SJCRH30 (cell line): ENCODE measurements around the gene FAM210A. TPM values are rescaled to one million over a fixed set of nuclear protein-coding genes. Genes with fewer than 3 reads are reported as not detected.

Experiments
- DNase-seq, 2 experiments: peaks; one replicate each; pipeline ENCODE4 v3.0.0-alpha.2; 2015 to 2020
- H3K27ac ChIP-seq: fragments of 250-450 bp; sonication (Bioruptor Pico); 2 replicates; pipeline ENCODE4 v1.5.1; 2020; ENCODE audit warnings: mild to moderate bottlenecking, moderate library complexity
- H3K27me3 ChIP-seq: fragments of 250-450 bp; sonication (Bioruptor Pico); 2 replicates; pipeline ENCODE4 v1.5.1; 2020; ENCODE audit warnings: mild to moderate bottlenecking, moderate library complexity
- H3K36me3 ChIP-seq: fragments of 250-450 bp; sonication (Bioruptor Pico); 2 replicates; pipeline ENCODE4 v1.5.1; 2020; ENCODE audit warnings: mild to moderate bottlenecking, moderate library complexity
- H3K4me1 ChIP-seq: fragments of 250-450 bp; sonication (Bioruptor Pico); 2 replicates; pipeline ENCODE4 v1.5.1; 2020; ENCODE audit warnings: mild to moderate bottlenecking, moderate library complexity
- H3K4me3 ChIP-seq: fragments of 250-450 bp; sonication (Bioruptor Pico); 2 replicates; pipeline ENCODE4 v1.5.1; 2020; ENCODE audit warnings: mild to moderate bottlenecking, moderate library complexity
- H3K9me3 ChIP-seq: fragments of 250-450 bp; sonication (Bioruptor Pico); replicated peaks from 2 replicates; pipeline ENCODE4 v1.5.1; 2020; ENCODE audit warnings: mild to moderate bottlenecking, moderate library complexity
- total RNA-seq: library from RNA; depleted of rRNA; stranded (reverse); fragments of >200 nt; shearing (Covaris generic); gene quantifications from 2 replicates; pipeline ENCODE4 v1.2.3, GENCODE V29; 2014; rRNA removed

The FAM210A gene
- total RNA-seq, 1 experiment from 2014 or later = 18.1 TPM

DNA sequence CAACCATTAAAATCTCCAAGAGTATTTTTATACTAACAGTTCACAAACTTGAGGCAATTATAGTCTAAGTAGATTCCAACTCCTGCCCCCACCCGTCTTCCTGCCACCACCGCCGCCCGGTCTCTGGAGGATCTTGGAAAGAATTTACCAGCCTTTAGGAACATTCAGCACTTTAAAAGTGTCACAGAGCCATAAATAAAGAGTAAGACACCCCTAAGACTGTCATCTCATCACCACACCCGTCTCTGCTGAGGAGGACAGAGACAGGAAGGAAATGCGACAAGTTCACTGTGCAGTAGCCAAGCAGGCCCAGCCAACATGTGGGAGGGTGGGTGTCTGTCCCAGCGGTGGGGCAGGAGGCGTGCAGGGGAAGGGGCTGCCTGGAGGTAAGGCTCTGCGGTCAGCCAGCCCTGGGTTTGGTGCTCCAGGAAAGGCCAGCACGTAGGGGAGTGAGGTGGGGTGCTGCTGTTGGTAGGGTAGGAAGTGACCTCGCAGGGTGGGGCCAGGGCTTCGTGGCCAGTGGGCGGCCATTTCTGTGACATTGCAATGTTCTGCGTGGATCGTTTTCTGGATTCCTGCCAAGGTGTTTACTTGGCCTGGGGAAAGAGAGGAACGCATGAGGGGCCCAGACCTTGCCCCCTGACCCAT lies 111.6 kb downstream of the FAM210A start:
- Histone ChIP-seq H3K27me3 (no peaks in the 10 kb centered on the region), H3K36me3 (no peaks in the 10 kb centered on the region), H3K27ac (no peak overlapping the region), H3K4me3 (no peak overlapping the region), H3K4me1 (no peaks in the 10 kb centered on the region), H3K9me3 (no peaks in the 10 kb centered on the region)
- DNase-seq = no peak

DNA sequence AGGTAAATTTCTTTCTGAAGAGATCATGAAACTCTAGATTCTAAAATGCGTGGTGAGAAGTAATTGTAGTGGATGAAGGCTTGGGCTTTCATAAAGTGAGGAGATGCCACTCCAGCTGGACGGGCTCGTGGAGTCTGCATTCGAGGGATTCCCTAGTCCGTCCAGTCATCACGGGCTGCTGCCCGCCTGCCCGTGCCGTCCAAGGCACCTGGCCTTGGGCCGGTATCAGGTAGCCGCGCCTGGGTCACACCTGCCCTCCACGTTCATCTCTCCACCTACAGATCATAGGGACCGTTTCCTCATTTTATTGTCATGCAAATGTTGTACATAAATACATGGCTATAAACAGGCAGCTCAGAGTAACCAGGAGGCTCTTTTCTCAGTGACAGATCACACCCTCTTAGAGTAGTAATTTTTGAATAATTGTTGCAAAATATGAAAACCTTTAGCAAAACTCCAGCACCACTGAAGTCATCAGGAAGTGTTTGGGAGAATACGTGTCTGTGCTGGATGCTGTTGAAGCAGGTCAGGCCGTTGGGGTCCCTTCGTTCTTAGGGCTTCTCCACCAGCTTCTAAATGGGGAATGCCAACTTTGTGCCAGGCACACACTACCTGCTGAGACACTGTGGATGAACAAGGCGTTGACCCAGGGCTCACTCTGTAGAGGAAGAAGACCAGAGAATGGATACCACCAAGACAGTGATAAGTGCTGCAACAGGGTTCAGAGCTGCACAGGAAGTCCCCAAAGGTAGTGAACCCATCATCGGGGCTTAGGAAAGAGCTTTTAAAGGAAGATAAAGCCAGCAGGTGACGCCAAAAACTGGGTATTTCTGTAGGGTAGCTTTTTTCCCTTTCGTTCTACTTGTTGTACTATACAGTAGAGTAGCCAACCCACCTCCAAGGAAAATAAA lies 112.5 kb downstream of the FAM210A start:
- Histone ChIP-seq H3K4me3 (no peak overlapping the region), H3K9me3 (no peaks in the 10 kb centered on the region), H3K27me3 (no peaks in the 10 kb centered on the region), H3K4me1 (no peaks in the 10 kb centered on the region), H3K36me3 (no peaks in the 10 kb centered on the region), H3K27ac (no peak overlapping the region)
- no peak for DNase-seq

Other genes with a start within 250 kb of the FAM210A start
- gene RNMT, start 115 bp upstream of the FAM210A start, total RNA-seq = 21.7 and 28.2 TPM in 2 replicates
- gene MC5R, start 97.6 kb upstream of the FAM210A start, total RNA-seq = not detected in 2 replicates
- gene MC2R, start 189.0 kb upstream of the FAM210A start, total RNA-seq = not detected in 2 replicates